D721Med (cell line): Measurements from ENCODE around the gene MLEC.

Source experiments
- DNase-seq: peaks from one replicate; pipeline ENCODE4 v3.0.0; 2011; ENCODE audit warnings: low spot score; ENCODE audit not compliant: insufficient read length
- FAIRE-seq: peaks from 2 replicates; lab custom pipeline; 2011; peaks lifted over from hg19 to GRCh38; lab: Jason Lieb, UNC
- CTCF ChIP-seq: IDR thresholded peaks from 2 replicates; pipeline ENCODE4 v1.5.1; 2012; ENCODE audit warnings: mild to moderate bottlenecking, control low read depth; ENCODE audit not compliant: insufficient read depth; ENCODE audit errors: missing control alignments

MLEC gene

GRCh38 chr12:120737557-120738251, 50.8 kb downstream of the MLEC start:
- DNase-seq (no peak), FAIRE-seq (no peak)
- TF ChIP-seq CTCF, result no peak

GRCh38 chr12:120738252-120739030, 51.5 kb downstream of the MLEC start:
- FAIRE-seq, result no peak
- TF ChIP-seq CTCF, result no peak
- DNase-seq, result no peak

- FAIRE-seq, result no peak
- DNase-seq, result no peak
- no peak for TF ChIP-seq CTCF
Measured at GRCh38 chr12:120739031-120739762, 52.2 kb downstream of the MLEC start.

- DNase-seq (no peak), FAIRE-seq (no peak)
- TF ChIP-seq CTCF, result no peak
Measured at GRCh38 chr12:120739821-120740613, 53.1 kb downstream of the MLEC start.

- TF ChIP-seq CTCF, result no peak
- FAIRE-seq, result no peak
- DNase-seq, result no peak
Measured at GRCh38 chr12:120740871-120741270, 53.9 kb downstream of the MLEC start.

GRCh38 chr12:120741476-120742421, 54.8 kb downstream of the MLEC start:
- FAIRE-seq (no peak), DNase-seq (no peak)
- no peak for TF ChIP-seq CTCF
